ENCODE measurements around the gene ORM2. TPM values are rescaled to one million over a fixed set of nuclear protein-coding genes. Genes with fewer than 3 reads are reported as not detected.
"Not testable (repeated sequence)": the region's sequence is repeated elsewhere in the genome, so short reads cannot be mapped to it uniquely, and the experiment has no call there.

The ORM2 gene
- total RNA-seq, 1 experiment from 2014 or later, result not detected

GRCh38 chr9:114324492-114324891 is 5.2 kb upstream of the ORM2 start:
- H3K4me1 ChIP-seq (replicated peaks), result peaks cover 12% of the 10 kb centered on the region
- H3K27me3 ChIP-seq (replicated peaks), result no peaks in the 10 kb centered on the region
- no peak overlapping the region for H3K27ac ChIP-seq
- H3K4me3 ChIP-seq, result no peak overlapping the region
- H3K36me3 ChIP-seq, result no peaks in the 10 kb centered on the region
- no peak for DNase-seq (ENCODE audit: low read depth in 1 of 2, low spot score in 2 of 2)
- H3K9me3 ChIP-seq (replicated peaks), result no peaks in the 10 kb centered on the region

- peaks cover 12% of the 10 kb centered on the region for H3K4me1 ChIP-seq (replicated peaks)
- H3K9me3 ChIP-seq (replicated peaks); H3K27ac ChIP-seq; DNase-seq (ENCODE audit: low read depth in 1 of 2, low spot score in 2 of 2); H3K27me3 ChIP-seq (replicated peaks); H3K4me3 ChIP-seq; H3K36me3 ChIP-seq: not testable (repeated sequence)
Observed at GRCh38 chr9:114324965-114325364, 4.7 kb upstream of the ORM2 start.

- DNase-seq (ENCODE audit: low read depth in 1 of 2, low spot score in 2 of 2); H3K27ac ChIP-seq; H3K9me3 ChIP-seq (replicated peaks); H3K27me3 ChIP-seq (replicated peaks); H3K4me3 ChIP-seq; H3K36me3 ChIP-seq: not testable (repeated sequence)
- peaks cover 12% of the 10 kb centered on the region for H3K4me1 ChIP-seq (replicated peaks)
Observed at GRCh38 chr9:114325684-114326254, 3.9 kb upstream of the ORM2 start.

GRCh38 chr9:114327749-114328148 is 1.9 kb upstream of the ORM2 start:
- Histone ChIP-seq H3K27ac (no peak overlapping the region), H3K4me3 (no peak overlapping the region), H3K36me3 (no peaks in the 10 kb centered on the region), H3K9me3 (replicated peaks) (no peaks in the 10 kb centered on the region), H3K4me1 (replicated peaks) (no peaks in the 10 kb centered on the region), H3K27me3 (replicated peaks) (no peaks in the 10 kb centered on the region)
- no peak for DNase-seq (ENCODE audit: low read depth in 1 of 2, low spot score in 2 of 2)

- not testable (repeated sequence) for DNase-seq (ENCODE audit: low read depth in 1 of 2, low spot score in 2 of 2); H3K4me1 ChIP-seq (replicated peaks); H3K9me3 ChIP-seq (replicated peaks); H3K36me3 ChIP-seq; H3K27ac ChIP-seq; H3K27me3 ChIP-seq (replicated peaks); H3K4me3 ChIP-seq
Observed at GRCh38 chr9:114328357-114328820, 1.3 kb upstream of the ORM2 start.

GRCh38 chr9:114328937-114329624 is 588 bp upstream of the ORM2 start:
- DNase-seq (ENCODE audit: low read depth in 1 of 2, low spot score in 2 of 2); H3K27ac ChIP-seq; H3K4me3 ChIP-seq; H3K4me1 ChIP-seq (replicated peaks); H3K27me3 ChIP-seq (replicated peaks); H3K9me3 ChIP-seq (replicated peaks); H3K36me3 ChIP-seq: not testable (repeated sequence)

- no peaks in the 10 kb centered on the region for H3K9me3 ChIP-seq (replicated peaks)
- H3K36me3 ChIP-seq, result no peaks in the 10 kb centered on the region
- DNase-seq (ENCODE audit: low read depth in 1 of 2, low spot score in 2 of 2), result no peak
- H3K4me3 ChIP-seq, result no peak overlapping the region
- H3K4me1 ChIP-seq (replicated peaks), result no peaks in the 10 kb centered on the region
- no peaks in the 10 kb centered on the region for H3K27me3 ChIP-seq (replicated peaks)
- no peak overlapping the region for H3K27ac ChIP-seq
Observed at GRCh38 chr9:114330636-114331035, 967 bp downstream of the ORM2 start.

- not testable (repeated sequence) for H3K27me3 ChIP-seq (replicated peaks); H3K4me3 ChIP-seq
Observed at GRCh38 chr9:114331229-114332195, 1.8 kb downstream of the ORM2 start.

GRCh38 chr9:114332474-114333040 is 2.9 kb downstream of the ORM2 start:
- not testable (repeated sequence) for H3K36me3 ChIP-seq; H3K27ac ChIP-seq; H3K9me3 ChIP-seq (replicated peaks); DNase-seq (ENCODE audit: low read depth in 1 of 2, low spot score in 2 of 2); H3K4me3 ChIP-seq; H3K4me1 ChIP-seq (replicated peaks); H3K27me3 ChIP-seq (replicated peaks)

More at GRCh38 chr9:114331229-114332195, 1.8 kb downstream of the ORM2 start:
- H3K4me1 ChIP-seq (replicated peaks); DNase-seq (ENCODE audit: low read depth in 1 of 2, low spot score in 2 of 2); H3K27ac ChIP-seq; H3K36me3 ChIP-seq; H3K9me3 ChIP-seq (replicated peaks): not testable (repeated sequence)

GRCh38 chr9:114333718-114334117 is 4.0 kb downstream of the ORM2 start:
- not testable (repeated sequence) for H3K27me3 ChIP-seq (replicated peaks); H3K27ac ChIP-seq; DNase-seq (ENCODE audit: low read depth in 1 of 2, low spot score in 2 of 2); H3K9me3 ChIP-seq (replicated peaks); H3K4me3 ChIP-seq; H3K36me3 ChIP-seq; H3K4me1 ChIP-seq (replicated peaks)

GRCh38 chr9:114334490-114334889 is 4.8 kb downstream of the ORM2 start:
- no peaks in the 10 kb centered on the region for H3K27me3 ChIP-seq (replicated peaks)
- no peaks in the 10 kb centered on the region for H3K4me1 ChIP-seq (replicated peaks)
- peaks cover 1% of the 10 kb centered on the region; the same call in 1 of the 2 replicates for H3K36me3 ChIP-seq
- H3K9me3 ChIP-seq (replicated peaks), result no peaks in the 10 kb centered on the region
- no peak overlapping the region for H3K4me3 ChIP-seq
- no peak overlapping the region for H3K27ac ChIP-seq
- no peak for DNase-seq (ENCODE audit: low read depth in 1 of 2, low spot score in 2 of 2)

- Histone ChIP-seq H3K4me3 (no peak overlapping the region), H3K36me3 (peaks cover 2% of the 10 kb centered on the region; the same call in 1 of the 2 replicates), H3K9me3 (replicated peaks) (no peaks in the 10 kb centered on the region), H3K27ac (no peak overlapping the region), H3K4me1 (replicated peaks) (no peaks in the 10 kb centered on the region), H3K27me3 (replicated peaks) (no peaks in the 10 kb centered on the region)
- DNase-seq (ENCODE audit: low read depth in 1 of 2, low spot score in 2 of 2), result no peak
Observed at GRCh38 chr9:114335745-114336144, 6.1 kb downstream of the ORM2 start.

- no peak overlapping the region for H3K27ac ChIP-seq
- no peaks in the 10 kb centered on the region for H3K4me1 ChIP-seq (replicated peaks)
- no peaks in the 10 kb centered on the region for H3K9me3 ChIP-seq (replicated peaks)
- H3K4me3 ChIP-seq, result no peak overlapping the region
- peaks cover 2% of the 10 kb centered on the region; the same call in 1 of the 2 replicates for H3K36me3 ChIP-seq
- no peak for DNase-seq (ENCODE audit: low read depth in 1 of 2, low spot score in 2 of 2)
- no peaks in the 10 kb centered on the region for H3K27me3 ChIP-seq (replicated peaks)
Observed at GRCh38 chr9:114336157-114336556, 6.5 kb downstream of the ORM2 start.
